ENCODE results near the gene C12orf50.

GRCh38 chr12:88063375-88063774 lies 34.2 kb upstream of the C12orf50 start:
- no peak for TF ChIP-seq EZH2 (IDR thresholded peaks at IDR 0.05)
- no peak for TF ChIP-seq EZH2phosphoT487 (IDR thresholded peaks at IDR 0.05)

Data from neural progenitor cell (in vitro differentiated cells).